ENCODE measurements around the gene ATE1. TPM values are rescaled to one million over a fixed set of nuclear protein-coding genes. Genes with fewer than 3 reads are reported as not detected.

ATE1 gene
- total RNA-seq, 2 experiments from 2014 or later: 18.5 to 20.9 TPM

DNA sequence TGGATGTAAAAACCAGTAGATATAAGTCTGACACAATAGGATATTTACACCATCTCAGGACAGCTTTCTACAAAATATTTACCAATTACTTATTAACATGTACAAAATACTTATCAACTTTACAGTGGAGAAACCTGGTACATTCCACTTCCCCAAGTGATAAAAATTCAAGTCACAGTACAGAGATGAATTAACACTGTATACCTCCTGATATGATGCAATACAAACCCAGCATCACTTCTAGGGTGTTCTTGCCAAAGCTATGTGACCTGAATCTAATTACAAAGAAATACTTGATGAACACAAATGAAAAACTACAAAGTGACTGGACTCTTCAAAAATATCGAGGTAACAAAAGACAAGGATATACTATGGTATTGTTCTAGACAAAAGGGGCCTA, 173.2 kb downstream of the ATE1 start:
- H3K27ac ChIP-seq (ENCODE audit: low read depth in 1 of 2, low read length in 2 of 2): no peak overlapping the region
- TF ChIP-seq, protein P1, sequence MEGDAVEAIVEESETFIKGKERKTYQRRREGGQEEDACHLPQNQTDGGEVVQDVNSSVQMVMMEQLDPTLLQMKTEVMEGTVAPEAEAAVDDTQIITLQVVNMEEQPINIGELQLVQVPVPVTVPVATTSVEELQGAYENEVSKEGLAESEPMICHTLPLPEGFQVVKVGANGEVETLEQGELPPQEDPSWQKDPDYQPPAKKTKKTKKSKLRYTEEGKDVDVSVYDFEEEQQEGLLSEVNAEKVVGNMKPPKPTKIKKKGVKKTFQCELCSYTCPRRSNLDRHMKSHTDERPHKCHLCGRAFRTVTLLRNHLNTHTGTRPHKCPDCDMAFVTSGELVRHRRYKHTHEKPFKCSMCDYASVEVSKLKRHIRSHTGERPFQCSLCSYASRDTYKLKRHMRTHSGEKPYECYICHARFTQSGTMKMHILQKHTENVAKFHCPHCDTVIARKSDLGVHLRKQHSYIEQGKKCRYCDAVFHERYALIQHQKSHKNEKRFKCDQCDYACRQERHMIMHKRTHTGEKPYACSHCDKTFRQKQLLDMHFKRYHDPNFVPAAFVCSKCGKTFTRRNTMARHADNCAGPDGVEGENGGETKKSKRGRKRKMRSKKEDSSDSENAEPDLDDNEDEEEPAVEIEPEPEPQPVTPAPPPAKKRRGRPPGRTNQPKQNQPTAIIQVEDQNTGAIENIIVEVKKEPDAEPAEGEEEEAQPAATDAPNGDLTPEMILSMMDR (IDR thresholded peaks at IDR 0.05): no peak
- H3K4me1 Mint-ChIP-seq (ENCODE audit: low read depth): no peaks in the 10 kb centered on the region
- H3K9me3 ChIP-seq (ENCODE audit: control insufficient read depth in 1 of 2, insufficient read depth in 1 of 2, low read length in 2 of 2): peaks cover 14 to 19% of the 10 kb centered on the region in 2 experiments
- H3K27me3 Mint-ChIP-seq: no peaks in the 10 kb centered on the region
- CTCF ChIA-PET: no interaction called here
- H3K36me3 Mint-ChIP-seq (ENCODE audit: low read depth): peaks cover 64% of the 10 kb centered on the region
- H3K36me3 ChIP-seq (ENCODE audit: insufficient read depth, low read length): peaks cover 7% of the 10 kb centered on the region
- H3K9me3 Mint-ChIP-seq: peaks cover 11% of the 10 kb centered on the region
- no peak overlapping the region for H3K4me3 ChIP-seq (ENCODE audit: low read length)
- ATAC-seq (ENCODE audit: poor library complexity) (no peak), DNase-seq (no peak)
- no peak overlapping the region for H3K27ac Mint-ChIP-seq
- no peaks in the 10 kb centered on the region for H3K27me3 ChIP-seq (ENCODE audit: control insufficient read depth in 1 of 2, insufficient read depth in 2 of 2, low read length in 2 of 2)
- H3K4me1 ChIP-seq (ENCODE audit: insufficient read depth, low read length): no peaks in the 10 kb centered on the region
- POLR2A ChIA-PET: no interaction called here
- intact Hi-C loops (cut with DNase I, micrococcal nuclease): no loop called here
- H3K4me3 Mint-ChIP-seq: no peak overlapping the region

DNA sequence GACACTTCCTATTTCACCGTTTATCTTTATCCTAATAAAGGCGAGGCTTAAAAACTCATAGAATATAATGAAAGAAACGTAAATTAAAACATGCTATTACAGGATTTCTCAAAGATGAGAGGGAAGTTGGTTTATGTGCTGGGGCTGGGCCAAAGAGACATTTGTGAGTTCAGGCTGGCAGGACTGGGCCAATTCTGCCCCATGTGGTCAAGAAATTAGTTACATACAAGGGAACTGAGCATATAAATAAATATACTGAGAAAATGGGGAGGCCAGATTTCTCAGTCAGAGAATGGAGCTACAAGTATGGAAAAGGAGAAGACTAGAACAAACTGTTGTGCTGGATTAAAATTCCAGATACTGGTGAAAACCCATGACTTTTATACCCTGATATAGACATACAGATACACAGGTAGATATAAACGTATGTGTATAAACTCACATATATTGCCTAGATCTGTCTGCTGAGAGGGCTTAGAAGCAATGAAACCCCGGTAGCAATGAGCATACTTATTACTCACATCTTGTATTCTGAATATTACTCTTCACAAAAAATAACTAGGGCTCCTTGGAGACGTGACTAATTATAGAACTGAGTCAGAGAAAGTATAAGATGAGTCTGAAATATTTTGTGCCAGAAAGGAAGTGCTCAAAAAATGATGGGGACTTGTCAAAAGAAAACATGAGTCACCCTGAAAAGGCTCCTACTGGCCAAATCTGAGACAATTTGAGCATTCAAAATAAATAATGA, 173.9 kb downstream of the ATE1 start:
- Histone ChIP-seq H3K4me3 (ENCODE audit: low read length) (no peak overlapping the region), H3K4me1 (ENCODE audit: insufficient read depth, low read length) (no peaks in the 10 kb centered on the region), H3K36me3 (ENCODE audit: insufficient read depth, low read length) (peaks cover 7% of the 10 kb centered on the region), H3K9me3 (ENCODE audit: control insufficient read depth in 1 of 2, insufficient read depth in 1 of 2, low read length in 2 of 2) (peaks cover 8 to 16% of the 10 kb centered on the region in 2 experiments), H3K27ac (ENCODE audit: low read depth in 1 of 2, low read length in 2 of 2) (no peak overlapping the region), H3K27me3 (ENCODE audit: control insufficient read depth in 1 of 2, insufficient read depth in 2 of 2, low read length in 2 of 2) (no peaks in the 10 kb centered on the region)
- Mint-ChIP-seq H3K4me1 (ENCODE audit: low read depth) (no peaks in the 10 kb centered on the region), H3K27me3 (no peaks in the 10 kb centered on the region), H3K27ac (no peak overlapping the region), H3K4me3 (no peak overlapping the region), H3K36me3 (ENCODE audit: low read depth) (peaks cover 56% of the 10 kb centered on the region), H3K9me3 (peaks cover 11% of the 10 kb centered on the region)
- ChIA-PET CTCF (no interaction called here), POLR2A (no interaction called here)
- no peak for ATAC-seq (ENCODE audit: poor library complexity)
- intact Hi-C loops (cut with DNase I, micrococcal nuclease): no loop called here
- TF ChIP-seq, protein P1 (IDR thresholded peaks at IDR 0.05): no peak
- DNase-seq: no peak

DNA sequence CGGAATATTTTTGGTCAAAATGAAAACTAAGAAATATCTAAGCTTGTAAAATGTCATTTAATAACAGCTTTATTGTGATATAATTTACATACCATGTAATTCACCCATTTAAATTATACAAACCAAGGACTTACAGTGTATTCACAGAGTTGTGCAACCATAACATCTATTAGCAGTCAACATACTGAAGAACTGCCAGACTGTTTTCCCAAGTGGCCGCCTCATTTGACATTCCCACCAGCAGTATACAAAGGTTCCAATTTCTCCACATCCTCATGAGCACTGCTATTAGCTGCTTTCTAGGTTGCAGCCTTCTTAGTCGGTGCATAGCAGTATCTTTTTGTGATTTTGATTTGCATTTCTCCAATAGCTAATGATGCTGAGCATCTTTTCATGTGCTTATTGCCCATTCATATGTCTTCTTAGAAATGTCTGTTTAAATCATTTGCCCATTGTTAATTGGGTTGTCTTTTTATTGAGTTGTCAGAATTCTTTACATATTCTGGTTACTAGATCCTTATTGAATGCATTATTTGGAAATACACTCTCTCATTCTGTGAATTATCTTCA, 176.6 kb downstream of the ATE1 start:
- Mint-ChIP-seq H3K4me1 (ENCODE audit: low read depth) (no peaks in the 10 kb centered on the region), H3K27me3 (no peaks in the 10 kb centered on the region), H3K27ac (no peak overlapping the region), H3K36me3 (ENCODE audit: low read depth) (peaks cover 30% of the 10 kb centered on the region), H3K4me3 (no peak overlapping the region), H3K9me3 (peaks cover 5% of the 10 kb centered on the region)
- ChIA-PET CTCF (no interaction called here), POLR2A (no interaction called here)
- Histone ChIP-seq H3K27ac (ENCODE audit: low read depth in 1 of 2, low read length in 2 of 2) (no peak overlapping the region), H3K27me3 (ENCODE audit: control insufficient read depth in 1 of 2, insufficient read depth in 2 of 2, low read length in 2 of 2) (no peaks in the 10 kb centered on the region), H3K4me3 (ENCODE audit: low read length) (no peak overlapping the region), H3K36me3 (ENCODE audit: insufficient read depth, low read length) (no peaks in the 10 kb centered on the region), H3K4me1 (ENCODE audit: insufficient read depth, low read length) (no peaks in the 10 kb centered on the region), H3K9me3 (ENCODE audit: control insufficient read depth in 1 of 2, insufficient read depth in 1 of 2, low read length in 2 of 2) (peaks cover 0 to 3% of the 10 kb centered on the region in 2 experiments)
- TF ChIP-seq, protein P1 (IDR thresholded peaks at IDR 0.05): no peak
- no peak for DNase-seq
- intact Hi-C loops (cut with DNase I, micrococcal nuclease): no loop called here
- ATAC-seq (ENCODE audit: poor library complexity): no peak
